ENCODE data around the gene CCDC187.

GRCh38 chr9:136309806-136310220 is 5.9 kb upstream of the CCDC187 start:
- TF ChIP-seq CTCF (IDR thresholded peaks at IDR 0.05): no peak
- no peak for TF ChIP-seq POLR2A (IDR thresholded peaks at IDR 0.05)

All from uterus (tissue), 2 donors.